ENCODE measurements around the gene ICAM5.
"Not testable (repeated sequence)": the region's sequence is repeated elsewhere in the genome, so short reads cannot be mapped to it uniquely, and the experiment has no call there.

The ICAM5 gene

DNA sequence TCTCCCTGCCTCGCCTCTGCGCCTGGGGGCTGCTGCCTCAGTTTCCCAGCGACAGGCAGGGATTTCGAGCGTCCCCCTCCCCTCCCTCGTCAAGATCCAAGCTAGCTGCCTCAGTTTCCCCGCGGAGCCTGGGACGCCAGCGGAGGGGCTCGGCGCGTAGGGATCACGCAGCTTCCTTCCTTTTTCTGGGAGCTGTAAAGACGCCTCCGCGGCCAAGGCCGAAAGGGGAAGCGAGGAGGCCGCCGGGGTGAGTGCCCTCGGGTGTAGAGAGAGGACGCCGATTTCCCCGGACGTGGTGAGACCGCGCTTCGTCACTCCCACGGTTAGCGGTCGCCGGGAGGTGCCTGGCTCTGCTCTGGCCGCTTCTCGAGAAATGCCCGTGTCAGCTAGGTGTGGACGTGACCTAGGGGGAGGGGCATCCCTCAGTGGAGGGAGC, 19.6 kb upstream of the ICAM5 start:
- DNase-seq: no peak

DNA sequence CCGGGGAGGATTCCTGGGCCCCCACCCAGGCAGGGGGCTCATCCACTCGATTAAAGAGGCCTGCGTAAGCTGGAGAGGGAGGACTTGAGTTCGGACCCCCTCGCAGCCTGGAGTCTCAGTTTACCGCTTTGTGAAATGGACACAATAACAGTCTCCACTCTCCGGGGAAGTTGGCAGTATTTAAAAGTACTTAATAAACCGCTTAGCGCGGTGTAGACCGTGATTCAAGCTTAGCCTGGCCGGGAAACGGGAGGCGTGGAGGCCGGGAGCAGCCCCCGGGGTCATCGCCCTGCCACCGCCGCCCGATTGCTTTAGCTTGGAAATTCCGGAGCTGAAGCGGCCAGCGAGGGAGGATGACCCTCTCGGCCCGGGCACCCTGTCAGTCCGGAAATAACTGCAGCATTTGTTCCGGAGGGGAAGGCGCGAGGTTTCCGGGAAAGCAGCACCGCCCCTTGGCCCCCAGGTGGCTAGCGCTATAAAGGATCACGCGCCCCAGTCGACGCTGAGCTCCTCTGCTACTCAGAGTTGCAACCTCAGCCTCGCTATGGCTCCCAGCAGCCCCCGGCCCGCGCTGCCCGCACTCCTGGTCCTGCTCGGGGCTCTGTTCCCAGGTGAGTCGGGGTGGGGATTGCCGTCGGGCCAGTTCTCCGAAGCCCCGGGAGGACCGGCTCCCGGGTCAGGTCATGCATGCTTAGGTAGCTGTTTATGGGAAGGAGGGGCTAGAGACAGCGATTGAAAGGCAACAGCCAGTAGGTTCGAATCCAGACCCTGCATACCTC, 18.9 kb upstream of the ICAM5 start, which contains the start of gene ICAM1:
ICAM1 (plus strand) TSS at position 505 of the 779 bp plus-strand sequence; CDS start at position 545, 40 bp downstream.
- DNase-seq: no peak

DNA sequence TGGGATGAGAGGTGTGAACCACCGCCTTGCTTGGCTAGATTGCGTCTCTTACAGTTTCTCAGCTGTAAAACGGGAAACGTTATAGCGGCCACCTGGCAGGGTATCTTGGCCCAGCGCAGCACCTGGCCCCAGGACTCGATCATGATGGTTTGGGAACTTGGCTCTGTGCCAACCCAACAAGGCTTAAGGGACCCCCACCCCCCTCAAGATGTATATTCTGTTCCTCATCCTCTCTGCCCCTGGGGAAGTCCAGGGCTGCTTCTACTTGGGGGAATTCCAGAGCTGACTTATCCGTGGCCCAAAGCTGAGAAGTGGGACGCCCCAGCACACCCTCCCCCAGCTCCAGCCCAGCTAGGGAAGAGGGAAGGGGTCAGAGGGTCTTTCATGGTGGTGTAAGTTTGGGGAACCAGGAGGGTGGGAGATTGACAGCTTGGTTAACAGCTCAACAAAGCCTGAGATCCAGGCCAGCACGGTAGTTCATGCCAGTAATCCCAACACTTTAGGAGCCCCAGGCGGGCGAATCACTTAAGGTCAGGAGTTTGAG, 18.1 kb upstream of the ICAM5 start:
- no peak for DNase-seq

DNA sequence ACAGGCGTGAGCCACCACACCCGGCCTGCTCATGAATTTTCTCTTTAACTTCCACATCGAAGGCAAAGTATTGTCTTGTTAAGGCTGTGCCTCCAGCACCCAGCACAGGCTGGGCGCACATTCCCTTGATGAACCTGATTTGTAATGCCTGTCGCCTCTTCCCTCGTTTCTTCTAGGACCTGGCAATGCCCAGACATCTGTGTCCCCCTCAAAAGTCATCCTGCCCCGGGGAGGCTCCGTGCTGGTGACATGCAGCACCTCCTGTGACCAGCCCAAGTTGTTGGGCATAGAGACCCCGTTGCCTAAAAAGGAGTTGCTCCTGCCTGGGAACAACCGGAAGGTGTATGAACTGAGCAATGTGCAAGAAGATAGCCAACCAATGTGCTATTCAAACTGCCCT, 15.2 kb upstream of the ICAM5 start:
- no peak for DNase-seq

DNA sequence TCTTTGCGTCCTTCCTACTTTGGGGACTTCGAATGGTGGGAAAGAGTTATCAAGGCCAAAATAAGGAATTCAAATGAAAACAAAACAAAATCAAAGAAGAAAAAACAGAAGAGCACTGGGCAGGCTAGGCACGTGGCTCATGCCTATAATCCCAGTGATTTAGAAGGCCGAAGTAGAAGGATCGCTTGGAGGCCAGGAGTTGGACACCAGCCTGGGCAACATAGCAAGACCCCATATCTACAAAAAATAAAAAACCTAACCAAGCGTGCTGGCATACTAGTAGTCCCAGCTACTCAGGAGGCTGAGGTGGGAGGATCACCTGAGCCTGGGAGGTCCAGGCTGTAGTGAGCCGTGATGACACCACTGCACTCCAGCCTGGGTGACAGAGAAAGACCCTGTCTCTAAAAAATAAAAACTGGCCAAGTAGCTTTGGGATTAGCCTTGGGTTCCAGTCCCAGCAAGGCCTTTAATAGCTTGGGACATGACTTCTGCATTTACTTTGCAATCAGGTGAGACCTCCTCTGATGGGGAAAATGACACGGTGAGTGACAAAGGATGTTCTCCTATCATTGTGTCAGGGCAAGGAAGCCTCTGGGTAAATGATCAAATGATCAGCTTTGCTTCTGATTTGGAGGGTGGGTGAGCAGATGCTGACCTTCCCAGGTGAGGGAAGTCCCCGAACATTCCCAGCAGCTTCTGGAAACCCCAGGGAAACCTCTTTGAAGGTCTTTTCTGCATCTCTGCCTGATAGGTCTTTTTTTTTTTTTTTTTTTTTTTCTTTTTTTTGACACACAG, 11.8 kb upstream of the ICAM5 start:
- no peak for DNase-seq

DNA sequence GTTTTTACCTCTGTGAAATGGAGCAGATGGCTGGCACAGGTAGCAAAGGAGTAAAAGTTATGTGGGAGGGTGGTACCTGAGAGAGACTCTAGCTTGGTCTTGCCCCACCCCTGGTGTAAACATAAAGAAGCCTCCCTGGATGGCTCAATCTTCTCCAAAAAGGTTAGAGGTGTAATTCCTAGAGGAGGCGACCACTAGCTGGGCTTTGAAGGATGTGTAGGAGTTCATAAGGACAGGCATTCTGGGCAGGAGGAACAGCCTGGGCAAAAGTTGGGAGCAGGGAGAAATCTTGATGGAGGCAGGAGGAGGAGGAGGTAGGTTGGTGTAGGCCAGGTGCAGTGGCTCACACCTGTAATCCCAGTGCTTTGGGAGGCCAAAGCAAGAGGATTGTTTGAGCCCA, 10.8 kb upstream of the ICAM5 start:
- DNase-seq: no peak

DNA sequence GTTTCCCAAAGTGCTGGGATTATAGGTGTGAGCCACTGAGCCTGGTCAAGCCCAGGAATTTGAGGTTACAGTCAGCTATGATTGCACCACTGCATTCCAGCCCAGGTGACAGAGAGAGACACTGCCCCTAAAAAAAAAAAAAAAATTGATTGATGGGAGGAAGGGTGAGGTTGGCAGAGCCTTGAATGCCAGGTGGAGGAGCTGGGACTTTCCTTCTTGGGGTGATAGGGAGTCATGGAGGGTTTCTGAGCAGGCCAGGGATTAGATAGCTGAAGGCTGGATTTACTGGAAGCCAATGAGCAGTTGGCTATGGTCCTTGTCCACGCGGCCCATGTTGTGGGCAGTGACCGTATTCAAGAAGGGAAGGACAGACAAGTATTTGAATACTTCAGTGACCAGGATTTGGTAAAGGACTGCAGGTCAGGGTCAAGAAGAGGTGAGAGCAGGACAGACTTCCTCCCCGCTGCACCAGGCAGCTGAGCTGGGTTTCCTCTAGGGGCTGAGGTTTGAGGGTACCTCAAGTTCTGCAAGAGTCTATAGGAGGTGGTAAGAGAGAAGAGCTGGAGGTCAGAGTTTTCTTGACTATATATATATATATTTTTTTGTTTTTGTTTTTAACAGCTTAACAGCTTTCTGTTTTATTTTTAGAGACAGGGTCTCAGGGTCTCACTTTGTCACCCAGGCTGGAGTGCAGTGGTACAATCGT, 9.9 kb upstream of the ICAM5 start:
- DNase-seq: no peak

DNA sequence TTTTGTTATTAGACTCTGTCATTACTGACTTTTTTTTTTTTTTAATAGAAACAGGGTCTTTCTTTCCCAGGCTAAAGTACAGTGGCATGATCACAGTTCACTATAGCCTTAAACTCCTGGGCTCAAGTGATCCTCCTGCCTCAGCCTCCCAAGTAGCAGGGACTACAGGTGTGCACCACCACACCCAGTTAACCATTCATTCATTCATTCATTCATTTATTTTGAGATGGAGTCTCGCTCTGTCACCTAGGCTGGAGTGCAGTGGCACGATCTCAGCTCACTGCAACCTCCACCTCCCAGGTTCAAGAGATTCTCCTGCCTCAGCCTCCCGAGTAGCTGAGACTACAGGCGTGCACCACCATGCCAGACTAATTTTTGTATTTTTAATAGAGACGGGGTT, 7.7 kb upstream of the ICAM5 start:
- DNase-seq: not testable (repeated sequence)

DNA sequence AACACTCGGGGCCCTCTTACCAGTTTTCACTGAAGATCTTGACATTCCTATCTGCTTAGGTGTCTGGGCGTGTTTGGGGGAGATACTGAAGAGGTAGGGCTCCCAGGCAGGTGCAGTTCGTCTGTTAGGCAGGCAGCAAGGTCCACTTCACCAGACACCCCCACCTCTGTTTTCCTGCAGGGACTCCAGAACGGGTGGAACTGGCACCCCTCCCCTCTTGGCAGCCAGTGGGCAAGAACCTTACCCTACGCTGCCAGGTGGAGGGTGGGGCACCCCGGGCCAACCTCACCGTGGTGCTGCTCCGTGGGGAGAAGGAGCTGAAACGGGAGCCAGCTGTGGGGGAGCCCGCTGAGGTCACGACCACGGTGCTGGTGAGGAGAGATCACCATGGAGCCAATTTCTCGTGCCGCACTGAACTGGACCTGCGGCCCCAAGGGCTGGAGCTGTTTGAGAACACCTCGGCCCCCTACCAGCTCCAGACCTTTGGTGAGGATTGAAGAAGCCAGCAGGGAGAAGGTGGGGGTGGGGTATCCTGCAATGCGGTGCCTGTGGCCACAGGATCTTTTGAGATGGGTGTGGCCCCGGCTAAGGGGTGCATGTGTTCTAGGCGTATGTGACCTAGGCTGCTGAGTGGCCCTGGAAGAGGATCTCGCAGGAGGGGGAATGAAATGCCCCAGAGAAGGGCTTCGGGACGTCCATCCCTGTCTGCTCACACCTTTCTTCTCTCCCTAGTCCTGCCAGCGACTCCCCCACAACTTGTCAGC, 6.3 kb upstream of the ICAM5 start:
- DNase-seq: no peak

DNA sequence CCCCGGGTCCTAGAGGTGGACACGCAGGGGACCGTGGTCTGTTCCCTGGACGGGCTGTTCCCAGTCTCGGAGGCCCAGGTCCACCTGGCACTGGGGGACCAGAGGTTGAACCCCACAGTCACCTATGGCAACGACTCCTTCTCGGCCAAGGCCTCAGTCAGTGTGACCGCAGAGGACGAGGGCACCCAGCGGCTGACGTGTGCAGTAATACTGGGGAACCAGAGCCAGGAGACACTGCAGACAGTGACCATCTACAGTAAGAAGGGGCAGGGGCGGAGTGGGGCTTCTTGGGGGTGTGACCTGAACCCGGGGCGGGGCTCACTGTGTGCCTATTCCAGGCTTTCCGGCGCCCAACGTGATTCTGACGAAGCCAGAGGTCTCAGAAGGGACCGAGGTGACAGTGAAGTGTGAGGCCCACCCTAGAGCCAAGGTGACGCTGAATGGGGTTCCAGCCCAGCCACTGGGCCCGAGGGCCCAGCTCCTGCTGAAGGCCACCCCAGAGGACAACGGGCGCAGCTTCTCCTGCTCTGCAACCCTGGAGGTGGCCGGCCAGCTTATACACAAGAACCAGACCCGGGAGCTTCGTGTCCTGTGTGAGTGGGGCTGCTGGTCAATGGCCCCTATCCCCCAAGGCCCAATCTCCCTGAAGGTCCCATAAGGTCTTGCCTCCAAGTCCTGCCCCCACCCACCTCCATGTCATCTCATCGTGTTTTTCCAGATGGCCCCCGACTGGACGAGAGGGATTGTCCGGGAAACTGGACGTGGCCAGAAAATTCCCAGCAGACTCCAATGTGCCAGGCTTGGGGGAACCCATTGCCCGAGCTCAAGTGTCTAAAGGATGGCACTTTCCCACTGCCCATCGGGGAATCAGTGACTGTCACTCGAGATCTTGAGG, 5.4 kb upstream of the ICAM5 start:
- DNase-seq: no peak

DNA sequence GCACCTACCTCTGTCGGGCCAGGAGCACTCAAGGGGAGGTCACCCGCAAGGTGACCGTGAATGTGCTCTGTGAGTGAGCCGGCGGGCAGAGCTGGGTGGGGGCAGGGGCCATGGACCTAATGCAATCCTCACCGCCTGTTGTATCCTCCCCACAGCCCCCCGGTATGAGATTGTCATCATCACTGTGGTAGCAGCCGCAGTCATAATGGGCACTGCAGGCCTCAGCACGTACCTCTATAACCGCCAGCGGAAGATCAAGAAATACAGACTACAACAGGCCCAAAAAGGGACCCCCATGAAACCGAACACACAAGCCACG, 4.8 kb upstream of the ICAM5 start:
- no peak for DNase-seq

DNA sequence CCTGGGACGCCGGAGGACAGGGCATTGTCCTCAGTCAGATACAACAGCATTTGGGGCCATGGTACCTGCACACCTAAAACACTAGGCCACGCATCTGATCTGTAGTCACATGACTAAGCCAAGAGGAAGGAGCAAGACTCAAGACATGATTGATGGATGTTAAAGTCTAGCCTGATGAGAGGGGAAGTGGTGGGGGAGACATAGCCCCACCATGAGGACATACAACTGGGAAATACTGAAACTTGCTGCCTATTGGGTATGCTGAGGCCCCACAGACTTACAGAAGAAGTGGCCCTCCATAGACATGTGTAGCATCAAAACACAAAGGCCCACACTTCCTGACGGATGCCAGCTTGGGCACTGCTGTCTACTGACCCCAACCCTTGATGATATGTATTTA, 4.4 kb upstream of the ICAM5 start:
- no peak for DNase-seq

DNA sequence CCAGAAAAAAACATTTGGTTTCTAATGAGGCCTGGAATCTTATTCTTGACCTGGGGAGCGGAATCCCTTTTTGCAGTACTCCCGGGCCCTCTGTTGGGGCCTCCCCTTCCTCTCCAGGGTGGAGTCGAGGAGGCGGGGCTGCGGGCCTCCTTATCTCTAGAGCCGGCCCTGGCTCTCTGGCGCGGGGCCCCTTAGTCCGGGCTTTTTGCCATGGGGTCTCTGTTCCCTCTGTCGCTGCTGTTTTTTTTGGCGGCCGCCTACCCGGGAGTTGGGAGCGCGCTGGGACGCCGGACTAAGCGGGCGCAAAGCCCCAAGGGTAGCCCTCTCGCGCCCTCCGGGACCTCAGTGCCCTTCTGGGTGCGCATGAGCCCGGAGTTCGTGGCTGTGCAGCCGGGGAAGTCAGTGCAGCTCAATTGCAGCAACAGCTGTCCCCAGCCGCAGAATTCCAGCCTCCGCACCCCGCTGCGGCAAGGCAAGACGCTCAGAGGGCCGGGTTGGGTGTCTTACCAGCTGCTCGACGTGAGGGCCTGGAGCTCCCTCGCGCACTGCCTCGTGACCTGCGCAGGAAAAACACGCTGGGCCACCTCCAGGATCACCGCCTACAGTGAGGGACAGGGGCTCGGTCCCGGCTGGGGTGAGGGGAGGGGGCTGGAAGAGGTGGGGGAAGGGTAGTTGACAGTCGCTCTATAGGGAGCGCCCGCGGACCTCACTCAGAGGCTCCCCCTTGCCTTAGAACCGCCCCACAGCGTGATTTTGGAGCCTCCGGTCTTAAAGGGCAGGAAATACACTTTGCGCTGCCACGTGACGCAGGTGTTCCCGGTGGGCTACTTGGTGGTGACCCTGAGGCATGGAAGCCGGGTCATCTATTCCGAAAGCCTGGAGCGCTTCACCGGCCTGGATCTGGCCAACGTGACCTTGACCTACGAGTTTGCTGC, 2.7 kb upstream of the ICAM5 start, which contains the start of gene ICAM4:
ICAM4 (plus strand) TSS at position 153 of the 935 bp plus-strand sequence; CDS start at position 211, 58 bp downstream.
- no peak for DNase-seq

DNA sequence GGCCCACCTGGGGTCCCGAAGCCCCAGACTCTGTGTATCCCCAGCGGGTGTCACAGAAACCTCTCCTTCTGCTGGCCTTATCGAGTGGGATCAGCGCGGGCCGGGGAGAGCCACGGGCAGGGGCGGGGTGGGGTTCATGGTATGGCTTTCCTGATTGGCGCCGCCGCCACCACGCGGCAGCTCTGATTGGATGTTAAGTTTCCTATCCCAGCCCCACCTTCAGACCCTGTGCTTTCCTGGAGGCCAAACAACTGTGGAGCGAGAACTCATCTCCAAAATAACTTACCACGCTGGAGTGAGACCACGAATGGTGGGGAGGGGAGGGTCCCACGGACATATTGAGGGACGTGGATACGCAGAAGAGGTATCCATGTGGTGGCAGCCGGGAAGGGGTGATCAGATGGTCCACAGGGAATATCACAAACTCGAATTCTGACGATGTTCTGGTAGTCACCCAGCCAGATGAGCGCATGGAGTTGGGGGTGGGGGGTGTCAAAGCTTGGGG, 1.0 kb upstream of the ICAM5 start:
- no peak for DNase-seq

DNA sequence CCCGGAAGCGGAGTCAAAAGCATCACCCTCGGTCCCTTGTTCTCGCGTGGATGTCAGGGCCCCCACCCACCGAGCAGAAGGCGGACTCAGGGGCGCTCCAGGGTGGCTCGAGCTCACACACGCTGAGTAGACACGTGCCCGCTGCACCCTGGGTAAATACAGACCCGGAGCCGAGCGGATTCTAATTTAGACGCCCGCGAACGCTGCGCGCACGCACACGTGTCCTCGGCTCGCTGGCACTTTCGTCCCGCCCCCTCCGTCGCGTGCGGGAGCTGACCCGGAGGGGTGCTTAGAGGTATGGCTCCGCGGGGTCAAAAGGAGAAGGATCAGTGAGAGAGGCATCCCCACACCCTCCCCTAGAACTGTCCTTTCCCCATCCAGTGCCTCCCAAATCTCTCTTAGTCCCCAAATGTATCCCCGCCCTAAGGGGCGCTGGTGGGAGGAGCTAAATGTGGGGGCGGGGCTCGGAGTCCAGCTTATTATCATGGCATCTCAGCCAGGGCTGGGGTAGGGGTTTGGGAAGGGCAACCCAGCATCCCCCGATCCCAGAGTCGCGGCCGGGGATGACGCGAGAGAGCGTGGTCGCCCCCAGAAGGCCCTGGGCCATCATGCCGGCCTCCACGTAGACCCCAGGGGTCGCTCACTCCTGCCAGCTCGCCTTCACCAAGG, 451 bp upstream of the ICAM5 start:
- DNase-seq: no peak

DNA sequence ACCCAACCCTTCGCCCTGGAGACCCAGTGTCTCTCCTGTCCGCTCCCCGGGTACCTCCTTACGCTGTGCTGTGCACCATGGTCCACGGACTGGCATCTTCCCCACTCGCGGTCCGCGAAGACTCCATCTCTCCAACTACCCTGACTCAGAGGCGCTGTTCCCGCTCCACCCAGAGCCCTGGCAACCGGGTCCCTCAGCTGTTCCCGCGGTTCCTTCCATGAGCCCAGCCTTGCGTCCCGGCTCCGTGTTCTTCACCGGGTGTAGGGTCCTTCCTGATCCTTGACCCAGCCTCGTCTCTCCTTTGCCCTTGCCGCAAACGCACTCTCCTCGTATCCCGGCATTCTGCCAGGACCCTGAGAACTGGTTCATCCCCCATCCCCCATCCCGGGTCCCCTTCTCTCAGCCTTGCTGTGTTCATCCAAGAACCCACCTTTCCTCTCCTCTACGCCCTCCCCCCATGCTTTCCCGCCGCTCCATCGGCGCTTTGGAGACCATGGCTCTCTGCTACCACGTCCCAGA, 664 bp downstream of the ICAM5 start:
- no peak for DNase-seq

DNA sequence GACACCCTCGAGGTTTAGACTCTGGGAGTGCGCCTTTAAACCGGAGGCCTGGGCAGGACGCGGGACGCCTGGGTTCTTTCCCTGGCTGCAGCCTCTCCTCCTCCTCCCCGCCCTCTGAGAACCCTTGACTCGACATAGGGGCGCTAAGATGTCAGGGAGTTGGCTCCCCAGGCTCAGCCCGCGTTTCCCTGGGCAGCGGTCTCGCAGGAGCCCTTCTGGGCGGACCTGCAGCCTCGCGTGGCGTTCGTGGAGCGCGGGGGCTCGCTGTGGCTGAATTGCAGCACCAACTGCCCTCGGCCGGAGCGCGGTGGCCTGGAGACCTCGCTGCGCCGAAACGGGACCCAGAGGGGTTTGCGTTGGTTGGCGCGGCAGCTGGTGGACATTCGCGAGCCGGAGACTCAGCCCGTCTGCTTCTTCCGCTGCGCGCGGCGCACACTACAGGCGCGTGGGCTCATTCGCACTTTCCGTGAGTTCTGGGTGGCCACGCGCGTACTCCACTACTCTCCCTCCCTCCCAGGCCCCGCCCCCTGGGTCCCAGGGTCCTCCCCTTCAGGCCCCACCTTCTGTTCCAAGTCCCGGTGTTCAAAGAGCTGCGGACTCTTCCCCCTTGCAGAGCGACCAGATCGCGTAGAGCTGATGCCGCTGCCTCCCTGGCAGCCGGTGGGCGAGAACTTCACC, 1.3 kb downstream of the ICAM5 start:
- DNase-seq: no peak

DNA sequence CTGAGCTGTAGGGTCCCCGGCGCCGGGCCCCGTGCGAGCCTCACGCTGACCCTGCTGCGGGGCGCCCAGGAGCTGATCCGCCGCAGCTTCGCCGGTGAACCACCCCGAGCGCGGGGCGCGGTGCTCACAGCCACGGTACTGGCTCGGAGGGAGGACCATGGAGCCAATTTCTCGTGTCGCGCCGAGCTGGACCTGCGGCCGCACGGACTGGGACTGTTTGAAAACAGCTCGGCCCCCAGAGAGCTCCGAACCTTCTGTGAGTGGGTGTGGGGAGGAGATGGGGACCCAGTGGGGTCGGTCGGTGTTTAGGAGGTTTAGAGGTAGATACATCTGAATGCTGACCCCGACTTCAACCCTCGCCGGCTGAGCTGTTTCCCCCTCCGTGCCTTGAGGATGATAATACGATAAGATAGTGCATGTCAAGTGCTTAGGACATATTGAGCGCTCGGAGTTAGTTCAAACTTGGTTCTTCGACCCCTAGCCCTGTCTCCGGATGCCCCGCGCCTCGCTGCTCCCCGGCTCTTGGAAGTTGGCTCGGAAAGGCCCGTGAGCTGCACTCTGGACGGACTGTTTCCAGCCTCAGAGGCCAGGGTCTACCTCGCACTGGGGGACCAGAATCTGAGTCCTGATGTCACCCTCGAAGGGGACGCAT, 1.9 kb downstream of the ICAM5 start:
- no peak for DNase-seq

Data from NCI-H2029 treated with DMSO at 0.1 percent for 48 hours (cell line).